HEK293T (cell line): ENCODE results near the gene POFUT1.

Experiments
- BHLHE40 ChIP-seq: fragments of 450-650 bp; IDR thresholded peaks from 2 replicates; pipeline ENCODE4 v1.6.1; 2016; ENCODE audit warnings: mild to moderate bottlenecking, moderate library complexity, borderline replicate concordance
- CTBP1 ChIP-seq: fragments of 450-650 bp; IDR thresholded peaks from 2 replicates; pipeline ENCODE4 v1.6.1; 2016; ENCODE audit warnings: borderline replicate concordance
- ELF4 ChIP-seq: fragments of 450-650 bp; IDR thresholded peaks from 2 replicates; pipeline ENCODE4 v1.6.1; 2017; ENCODE audit warnings: antibody characterized with exemption
- FOXA1 ChIP-seq: fragments of 450-650 bp; IDR thresholded peaks from 2 replicates; pipeline ENCODE4 v1.6.1; 2016; ENCODE audit warnings: mild to moderate bottlenecking
- FOXK2 ChIP-seq: fragments of 450-650 bp; IDR thresholded peaks from 2 replicates; pipeline ENCODE4 v1.6.1; 2016; ENCODE audit warnings: mild to moderate bottlenecking
- FOXM1 ChIP-seq: fragments of 450-650 bp; IDR thresholded peaks from 2 replicates; pipeline ENCODE4 v1.6.1; 2017; ENCODE audit warnings: mild to moderate bottlenecking, borderline replicate concordance
- L3MBTL2 ChIP-seq: fragments of 450-650 bp; conservative IDR thresholded peaks from 2 replicates; pipeline ENCODE4 v1.6.1; 2016; ENCODE audit warnings: mild to moderate bottlenecking
- LEF1 ChIP-seq: fragments of 450-650 bp; IDR thresholded peaks from 2 replicates; pipeline ENCODE4 v1.6.1; 2017; ENCODE audit warnings: mild to moderate bottlenecking, borderline replicate concordance
- NFRKB ChIP-seq: fragments of 450-650 bp; IDR thresholded peaks from 2 replicates; pipeline ENCODE4 v1.6.1; 2016; ENCODE audit warnings: mild to moderate bottlenecking, moderate library complexity
- PKNOX1 ChIP-seq: fragments of 450-650 bp; IDR thresholded peaks from 2 replicates; pipeline ENCODE4 v1.6.1; 2016
- SUZ12 ChIP-seq: fragments of 450-650 bp; IDR thresholded peaks from 2 replicates; pipeline ENCODE4 v1.6.1; 2016; ENCODE audit warnings: mild to moderate bottlenecking
- ZNF384 ChIP-seq: fragments of 450-650 bp; IDR thresholded peaks from 2 replicates; pipeline ENCODE4 v1.6.1; 2016

- TF ChIP-seq FOXK2 = no peak
- no peak for TF ChIP-seq NFRKB
- no peak for TF ChIP-seq LEF1
- TF ChIP-seq FOXM1 = no peak
- TF ChIP-seq SUZ12 = no peak
- TF ChIP-seq FOXA1 = no peak
- TF ChIP-seq BHLHE40 = no peak
- no peak for TF ChIP-seq PKNOX1
- TF ChIP-seq ZNF384 = no peak
- TF ChIP-seq L3MBTL2 = no peak
- TF ChIP-seq ELF4 = no peak
- TF ChIP-seq CTBP1 = no peak
Measured at GRCh38 chr20:32201296-32201976, 6.2 kb upstream of the POFUT1 start.
